Gastrocnemius medialis (tissue), 4 donors: ENCODE data around the gene NPHS2.
"Not testable (repeated sequence)": the region's sequence is repeated elsewhere in the genome, so short reads cannot be mapped to it uniquely, and the experiment has no call there.

Source experiments
- CTCF ChIP-seq, 5 experiments: fragments of 450-650 bp in 3 of 5; fragments of 200-600 bp in 2 of 5; sonication (generic) in 2 of 5; IDR thresholded peaks in 4 of 5; conservative IDR thresholded peaks in 1 of 5; 1 replicate in 4 of 5; 2 replicates in 1 of 5; pipeline ENCODE4 v1.5.1; 2016 to 2019; ENCODE audit warnings: antibody characterized with exemption in 5 of 5, mild to moderate bottlenecking in 3 of 5, moderate library complexity in 3 of 5
- POLR2A ChIP-seq, 2 donors: fragments of 450-650 bp; IDR thresholded peaks; one replicate each; pipeline ENCODE4 v1.6.1; 2017; ENCODE audit warnings: antibody characterized with exemption in 2 of 2, mild to moderate bottlenecking in 2 of 2, moderate library complexity in 2 of 2

- not testable (repeated sequence) for TF ChIP-seq CTCF (IDR thresholded peaks at IDR 0.05 in 4 of 5, conservative IDR thresholded peaks at IDR 0.05 in 1 of 5); POLR2A (IDR thresholded peaks at IDR 0.05)
Observed at GRCh38 chr1:179518544-179518943, 57.2 kb downstream of the NPHS2 start.
